ENCODE data around the gene EIF4E.
"Not testable (repeated sequence)": the region's sequence is repeated elsewhere in the genome, so short reads cannot be mapped to it uniquely, and the experiment has no call there.

The EIF4E gene

GRCh38 chr4:98928505-98929340 is at the start of gene EIF4E:
Gene EIF4E, minus strand, starts transcription at chr4:98929133. Its CDS starts 21 bp downstream, at chr4:98929112.
- in situ Hi-C loops (cut with MboI; ENCODE audit: low sequenced_read_pairs) = no loop called here

DNA sequence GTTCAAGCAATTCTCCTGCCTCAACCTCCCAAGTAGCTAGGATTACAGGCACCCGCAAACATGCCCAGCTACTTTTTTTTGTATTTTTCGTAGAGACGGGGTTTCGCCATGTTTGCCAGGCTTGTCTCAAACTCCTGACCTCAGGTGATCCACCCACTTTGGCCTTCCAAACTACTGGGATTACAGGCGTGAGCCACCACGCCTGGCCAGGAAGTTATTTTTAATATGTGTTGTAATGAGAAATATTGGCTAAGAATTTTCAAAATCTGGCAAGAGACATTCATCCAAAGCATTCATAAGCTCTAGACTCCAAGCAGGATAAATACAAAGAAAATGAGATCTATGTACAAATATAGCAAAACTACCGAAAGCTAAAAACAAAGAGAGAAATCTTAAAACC is 48.6 kb upstream of the EIF4E start:
- in situ Hi-C loops (cut with MboI; ENCODE audit: low sequenced_read_pairs) = no loop called here

DNA sequence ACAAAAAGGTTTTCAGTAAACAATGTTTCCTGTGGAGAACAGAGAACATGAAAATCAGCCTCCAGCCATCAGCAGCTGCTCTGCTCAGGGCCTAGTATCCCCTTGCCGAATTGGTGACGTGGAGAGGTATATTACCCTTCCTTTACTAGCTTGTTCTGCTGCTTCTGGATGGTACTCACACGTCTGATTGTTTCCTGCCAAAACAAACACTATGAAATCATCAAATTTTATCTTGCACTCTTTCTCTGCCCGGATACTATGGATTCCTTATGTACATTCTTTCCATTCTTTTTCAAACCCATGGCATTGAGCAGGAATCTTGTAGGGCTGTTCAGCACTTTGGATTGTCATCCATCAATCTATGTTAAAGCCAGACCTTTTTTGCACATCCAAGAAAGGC is 47.8 kb upstream of the EIF4E start:
- in situ Hi-C loops (cut with MboI; ENCODE audit: low sequenced_read_pairs) = no loop called here

DNA sequence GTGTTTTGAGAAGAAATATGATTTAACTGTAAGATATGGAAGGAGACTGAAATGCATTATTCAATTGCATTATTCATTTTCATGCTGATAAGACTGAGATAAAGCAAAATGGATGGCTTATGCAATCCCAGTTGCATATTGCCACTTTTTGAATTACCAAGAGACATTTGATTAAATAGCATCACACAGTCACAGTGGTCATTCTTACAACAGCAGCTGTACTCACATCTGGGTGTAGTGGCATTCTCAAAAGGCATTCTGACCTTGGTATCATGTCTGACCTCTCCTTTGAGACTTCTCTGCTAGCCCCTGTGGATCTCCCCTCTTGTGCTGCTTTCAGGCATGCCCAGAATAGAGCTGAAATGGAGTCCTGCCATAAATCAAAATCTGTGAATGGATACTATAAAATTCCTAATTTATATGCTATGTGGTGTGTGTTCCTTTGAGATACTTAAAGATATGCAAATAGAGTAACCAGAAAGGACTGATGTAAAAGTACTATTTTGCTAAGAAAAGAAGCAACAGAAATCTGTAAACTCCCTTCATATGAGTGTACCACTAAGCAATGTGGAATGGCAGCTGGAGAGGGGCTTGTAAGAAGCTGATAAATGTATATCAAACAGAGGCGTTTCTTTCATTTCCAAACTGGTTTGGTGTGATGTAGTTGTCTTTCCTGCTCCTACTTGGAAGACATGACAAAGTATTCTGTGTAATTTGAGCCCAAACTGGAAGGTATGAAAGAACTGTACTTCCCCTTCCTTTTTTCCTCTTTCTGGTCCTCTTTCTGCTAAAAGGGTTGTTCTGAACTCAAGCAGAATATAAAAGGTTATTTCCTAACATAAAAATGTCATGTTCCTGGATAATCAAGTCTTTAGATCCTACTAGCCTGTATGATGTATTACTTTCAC is 41.2 kb upstream of the EIF4E start:
- in situ Hi-C loops (cut with MboI; ENCODE audit: low sequenced_read_pairs) = no loop called here

- in situ Hi-C loops (cut with MboI; ENCODE audit: low sequenced_read_pairs) = no loop called here
Observed at GRCh38 chr4:98967786-98968329, 38.9 kb upstream of the EIF4E start.

- in situ Hi-C loops (cut with MboI; ENCODE audit: low sequenced_read_pairs) = no loop called here
Observed at GRCh38 chr4:98966926-98967325, 38.0 kb upstream of the EIF4E start.

DNA sequence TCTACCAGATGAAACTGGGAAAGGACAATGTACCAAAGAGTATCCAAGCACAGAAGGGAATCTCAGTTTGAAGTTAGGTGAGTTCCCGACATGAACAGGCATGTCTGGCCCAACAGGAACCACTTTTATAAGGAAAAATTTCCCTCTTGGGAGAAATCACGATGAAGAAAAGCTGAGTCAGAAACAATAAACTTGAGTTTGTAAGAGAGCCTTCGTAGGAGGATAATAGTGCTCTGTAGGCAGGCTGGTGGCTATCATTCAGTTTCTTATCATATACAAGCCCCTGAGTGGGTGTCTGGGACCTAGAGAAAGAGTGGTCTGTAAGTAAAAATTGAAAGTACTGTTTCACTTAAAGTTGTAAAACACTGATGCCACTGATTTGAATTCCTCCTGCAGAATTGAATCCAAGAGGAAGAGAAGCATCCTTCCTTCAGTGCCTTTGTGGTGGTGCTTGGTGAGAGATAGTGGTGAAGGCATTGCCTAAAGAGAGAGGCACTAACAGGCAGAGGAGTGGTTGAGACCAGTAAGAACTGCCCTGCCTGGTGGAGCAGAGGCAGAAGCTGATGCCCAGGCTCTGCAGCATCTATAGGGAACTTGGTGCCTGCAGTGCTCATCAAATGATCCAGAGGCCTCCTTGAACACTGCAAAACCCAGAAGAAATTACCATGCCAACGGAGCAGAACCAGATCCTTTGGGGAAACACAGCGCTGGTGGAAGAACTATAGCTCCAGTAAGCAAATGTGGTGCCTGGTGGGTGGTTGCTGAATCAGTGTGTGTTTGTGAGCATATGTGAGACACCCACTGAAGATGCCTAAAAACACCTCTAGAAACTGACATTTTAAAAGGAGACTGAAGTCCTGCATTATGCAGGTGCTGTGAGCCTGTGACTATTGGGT is 34.9 kb upstream of the EIF4E start:
- in situ Hi-C loops (cut with MboI; ENCODE audit: low sequenced_read_pairs) = no loop called here

- in situ Hi-C loops (cut with MboI; ENCODE audit: low sequenced_read_pairs) = no loop called here
Observed at GRCh38 chr4:98961770-98962169, 32.8 kb upstream of the EIF4E start.

DNA sequence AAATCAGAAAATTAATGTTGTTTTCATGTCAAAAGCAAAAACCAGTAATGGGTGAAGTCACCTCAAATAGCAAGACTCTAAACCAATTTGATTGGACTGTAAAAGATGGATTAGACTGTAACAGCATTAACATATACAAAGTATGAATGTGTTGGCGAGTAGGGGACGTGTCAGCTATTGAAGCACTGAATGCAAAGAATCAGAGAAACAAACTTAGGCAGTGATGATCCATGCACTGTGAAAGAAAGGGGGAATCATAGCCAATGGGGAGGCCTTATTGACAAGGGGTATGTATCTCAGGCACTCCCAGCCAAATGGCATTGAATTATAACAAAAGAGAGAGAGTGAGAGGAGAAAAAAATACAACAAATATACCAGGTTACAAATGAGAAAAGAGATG is 30.5 kb upstream of the EIF4E start:
- in situ Hi-C loops (cut with MboI; ENCODE audit: low sequenced_read_pairs) = no loop called here

GRCh38 chr4:98958065-98958464 is 29.1 kb upstream of the EIF4E start:
- in situ Hi-C loops (cut with MboI; ENCODE audit: low sequenced_read_pairs) = no loop called here

DNA sequence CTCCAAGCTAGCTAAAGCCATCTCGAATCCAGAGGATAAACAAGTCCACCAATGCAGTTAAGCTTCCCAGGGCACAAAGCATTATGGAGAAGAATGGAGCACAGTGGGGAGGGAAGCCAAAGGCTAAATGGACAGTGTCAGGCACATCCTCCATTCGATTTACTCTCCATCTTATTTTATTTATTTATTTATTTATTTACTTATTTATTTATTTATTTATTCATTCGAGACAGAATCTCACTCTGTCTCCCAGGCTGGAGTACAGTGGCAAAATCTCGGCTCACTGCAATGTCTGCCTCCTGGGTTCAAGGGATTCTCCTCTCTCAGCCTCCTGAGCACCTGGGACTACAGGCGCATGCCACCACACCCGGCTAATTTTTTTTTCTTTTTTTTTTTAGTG is 26.3 kb upstream of the EIF4E start:
- in situ Hi-C loops (cut with MboI; ENCODE audit: low sequenced_read_pairs) = no loop called here

- in situ Hi-C loops (cut with MboI; ENCODE audit: low sequenced_read_pairs) = no loop called here
Observed at GRCh38 chr4:98951710-98952109, 22.8 kb upstream of the EIF4E start.

- in situ Hi-C loops (cut with MboI; ENCODE audit: low sequenced_read_pairs) = no loop called here
Observed at GRCh38 chr4:98950925-98951324, 22.0 kb upstream of the EIF4E start.

DNA sequence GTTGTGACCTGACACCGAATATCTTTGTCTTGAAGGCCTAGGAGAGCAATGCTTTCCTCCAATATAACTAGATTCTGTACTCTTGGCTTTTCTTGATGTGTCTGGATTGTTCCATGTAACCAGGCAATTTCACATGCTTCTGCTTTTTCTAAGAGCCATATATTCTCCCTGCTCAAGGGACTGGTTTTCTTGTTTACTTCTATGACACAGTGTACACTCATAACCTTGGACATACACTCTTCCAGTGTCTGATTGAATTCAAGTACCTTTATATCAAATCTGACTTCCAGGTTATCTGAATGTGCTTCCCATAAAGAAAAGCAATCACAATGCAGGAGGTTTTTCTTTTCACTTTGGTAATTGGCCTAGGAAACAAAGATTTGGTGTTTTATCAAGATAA is 17.4 kb upstream of the EIF4E start:
- in situ Hi-C loops (cut with MboI; ENCODE audit: low sequenced_read_pairs) = no loop called here

GRCh38 chr4:98945297-98945850 is 16.4 kb upstream of the EIF4E start:
- in situ Hi-C loops (cut with MboI; ENCODE audit: low sequenced_read_pairs) = no loop called here

DNA sequence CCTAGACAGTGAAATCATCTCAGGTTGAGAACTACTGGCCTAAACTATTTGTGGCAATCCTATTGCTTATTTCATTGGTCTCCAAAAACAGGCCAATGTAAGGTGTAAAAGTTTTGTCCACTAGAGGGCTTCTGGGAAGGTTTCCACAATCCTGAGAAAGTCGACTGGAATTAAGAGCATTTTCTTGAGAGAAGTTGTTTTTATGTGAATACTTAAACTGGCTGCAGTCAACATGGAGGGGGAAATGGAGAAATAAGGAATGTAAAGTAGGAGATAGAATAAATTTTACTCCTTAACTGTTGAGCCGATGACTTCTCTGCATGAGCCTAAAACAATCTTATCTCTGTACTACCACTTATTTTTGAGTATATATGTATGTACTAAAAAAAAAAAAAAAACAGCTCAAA is 11.0 kb upstream of the EIF4E start:
- in situ Hi-C loops (cut with MboI; ENCODE audit: low sequenced_read_pairs) = no loop called here

DNA sequence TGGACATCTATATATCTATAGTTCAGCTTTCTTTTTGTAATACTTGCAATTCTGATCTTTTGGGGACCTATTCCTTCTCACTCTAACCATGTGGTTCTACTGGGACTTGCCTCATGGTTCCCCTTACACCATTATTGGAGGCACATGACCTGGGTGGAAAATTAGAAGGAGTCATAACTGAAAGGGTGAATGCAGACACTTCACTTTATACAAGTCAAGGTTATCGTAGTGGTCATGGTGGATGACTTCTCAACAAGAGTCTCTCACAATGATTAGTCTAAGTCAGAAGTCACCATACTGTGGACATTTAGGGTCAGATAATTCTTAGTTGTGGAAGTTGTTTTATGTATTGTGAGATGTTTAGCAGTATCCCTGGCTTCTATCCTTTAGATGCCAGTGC is 10.5 kb upstream of the EIF4E start:
- in situ Hi-C loops (cut with MboI; ENCODE audit: low sequenced_read_pairs) = no loop called here

DNA sequence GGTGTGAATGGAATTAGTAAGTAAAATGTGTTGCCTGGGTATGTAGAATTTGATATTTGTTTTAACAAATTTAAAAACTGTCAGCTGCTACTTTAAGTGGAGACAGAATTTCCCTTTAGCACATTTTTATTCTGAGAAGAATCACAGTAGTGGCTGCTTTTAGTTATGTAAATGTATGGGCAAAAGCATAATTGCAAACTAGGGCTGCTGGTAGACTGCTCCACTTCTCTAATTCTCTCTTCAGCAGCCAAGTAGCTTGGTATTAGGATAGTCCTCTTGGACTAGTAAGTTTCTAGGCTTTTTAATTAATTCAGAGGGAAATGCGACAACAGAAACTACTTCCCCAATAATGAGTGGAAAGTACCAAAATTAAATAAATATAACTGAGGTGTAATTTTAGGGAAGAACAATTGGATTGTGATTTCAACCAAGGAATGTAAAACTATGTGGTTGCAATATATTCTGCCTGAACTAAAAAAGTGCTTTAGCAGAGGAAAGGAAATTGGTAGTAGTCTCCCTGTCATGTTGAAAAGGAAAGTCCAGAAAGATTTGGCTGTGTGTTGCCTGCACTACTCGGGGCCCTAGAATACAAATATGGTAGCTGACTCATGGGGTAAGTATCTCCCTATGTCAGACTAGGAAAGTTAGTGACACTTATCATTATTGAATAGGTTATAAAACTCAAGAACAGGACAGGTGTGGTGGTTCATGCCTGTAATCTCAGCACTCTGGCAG is 9.2 kb upstream of the EIF4E start:
- in situ Hi-C loops (cut with MboI; ENCODE audit: low sequenced_read_pairs) = no loop called here

- in situ Hi-C loops (cut with MboI; ENCODE audit: low sequenced_read_pairs) = no loop called here
Observed at GRCh38 chr4:98935633-98936032, 6.7 kb upstream of the EIF4E start.

GRCh38 chr4:98934851-98935250 is 5.9 kb upstream of the EIF4E start:
- in situ Hi-C loops (cut with MboI; ENCODE audit: low sequenced_read_pairs) = not testable (repeated sequence)
